ENCODE data around the gene SLC26A11. TPM values are rescaled to one million over a fixed set of nuclear protein-coding genes. Genes with fewer than 3 reads are reported as not detected.

The SLC26A11 gene
- total RNA-seq, 1 experiment from 2014 or later: 37.1 TPM

GRCh38 chr17:80209765-80210164, 10.5 kb upstream of the SLC26A11 start:
- no TSS peak for BruUV-seq (replicated peaks)
- intact Hi-C loops (cut with micrococcal nuclease; ENCODE audit: unreplicated experiment): no loop called here
- no peaks in the 10 kb centered on the region for H3K9me3 ChIP-seq
- no peak for DNase-seq
- no peaks in the 10 kb centered on the region for H3K4me1 ChIP-seq
- CTCF ChIA-PET: interaction anchor here (0.6 kb wide), 1 partner anchor 11 kb away, joined by 4 read pairs; no protein-coding TSS in a partner anchor
- H3K4me3 ChIP-seq (ENCODE audit: low read depth, low read length): no peak overlapping the region
- Mint-ChIP-seq H3K4me3 (ENCODE audit: unreplicated experiment) (no peak overlapping the region), H3K4me1 (ENCODE audit: low read depth, unreplicated experiment) (no peaks in the 10 kb centered on the region), H3K36me3 (ENCODE audit: insufficient read depth, unreplicated experiment) (peaks cover 25% of the 10 kb centered on the region), H3K27ac (ENCODE audit: unreplicated experiment) (no peak overlapping the region), H3K9me3 (ENCODE audit: unreplicated experiment) (no peaks in the 10 kb centered on the region), H3K27me3 (ENCODE audit: insufficient read depth, unreplicated experiment) (no peaks in the 10 kb centered on the region)
- POLR2A ChIA-PET: no interaction called here
- TF ChIP-seq CTCF (IDR thresholded peaks at IDR 0.05; ENCODE audit: insufficient read depth in 1 of 2, low read depth in 1 of 2, low read length in 1 of 2, severe bottlenecking in 1 of 2, unreplicated experiment in 1 of 2): no peak
- H3K36me3 ChIP-seq (ENCODE audit: control insufficient read depth, insufficient read depth, low read length): no peaks in the 10 kb centered on the region
- no peaks in the 10 kb centered on the region for H3K27me3 ChIP-seq (replicated peaks; ENCODE audit: control insufficient read depth, insufficient read depth, low read length)

GRCh38 chr17:80210348-80211108, 9.7 kb upstream of the SLC26A11 start:
- ChIA-PET CTCF (interaction anchor here (0.6 kb wide), 1 partner anchor 11 kb away, joined by 4 read pairs; no protein-coding TSS in a partner anchor), POLR2A (no interaction called here)
- no peak for DNase-seq
- H3K4me1 ChIP-seq: no peaks in the 10 kb centered on the region
- Mint-ChIP-seq H3K9me3 (ENCODE audit: unreplicated experiment) (no peaks in the 10 kb centered on the region), H3K36me3 (ENCODE audit: insufficient read depth, unreplicated experiment) (peaks cover 25% of the 10 kb centered on the region), H3K27ac (ENCODE audit: unreplicated experiment) (no peak overlapping the region), H3K4me3 (ENCODE audit: unreplicated experiment) (no peak overlapping the region), H3K27me3 (ENCODE audit: insufficient read depth, unreplicated experiment) (no peaks in the 10 kb centered on the region), H3K4me1 (ENCODE audit: low read depth, unreplicated experiment) (no peaks in the 10 kb centered on the region)
- H3K27me3 ChIP-seq (replicated peaks; ENCODE audit: control insufficient read depth, insufficient read depth, low read length): no peaks in the 10 kb centered on the region
- H3K4me3 ChIP-seq (ENCODE audit: low read depth, low read length): no peak overlapping the region
- intact Hi-C loops (cut with micrococcal nuclease; ENCODE audit: unreplicated experiment): no loop called here
- no TSS peak for BruUV-seq (replicated peaks)
- H3K9me3 ChIP-seq: no peaks in the 10 kb centered on the region
- no peaks in the 10 kb centered on the region for H3K36me3 ChIP-seq (ENCODE audit: control insufficient read depth, insufficient read depth, low read length)
- no peak for TF ChIP-seq CTCF (IDR thresholded peaks at IDR 0.05; ENCODE audit: insufficient read depth in 1 of 2, low read depth in 1 of 2, low read length in 1 of 2, severe bottlenecking in 1 of 2, unreplicated experiment in 1 of 2)

DNA sequence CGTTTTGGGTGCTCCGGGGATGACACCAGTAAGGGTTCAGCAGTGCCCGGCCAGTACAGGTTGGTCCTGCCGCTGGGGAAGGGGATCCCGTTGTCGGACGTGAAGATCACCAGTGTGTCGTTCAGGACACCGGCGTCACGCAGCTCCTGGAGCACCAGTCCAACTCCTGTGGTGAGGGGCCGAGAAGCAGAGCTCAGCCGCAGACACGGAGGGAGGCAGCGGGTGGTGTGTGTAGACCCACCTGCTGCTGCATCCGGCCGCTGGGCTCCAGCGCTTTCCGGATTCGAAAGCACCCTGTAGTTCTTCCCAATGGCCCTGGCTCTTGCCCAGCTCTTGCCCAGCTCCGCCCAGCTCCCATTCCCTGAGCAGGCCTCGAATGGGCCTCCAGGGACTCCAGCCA, 8.1 kb upstream of the SLC26A11 start:
- ChIA-PET CTCF (no interaction called here), POLR2A (no interaction called here)
- Histone ChIP-seq H3K9me3 (no peaks in the 10 kb centered on the region), H3K36me3 (ENCODE audit: control insufficient read depth, insufficient read depth, low read length) (peaks cover 2% of the 10 kb centered on the region; the same call in 1 of the 2 replicates), H3K27me3 (replicated peaks; ENCODE audit: control insufficient read depth, insufficient read depth, low read length) (no peaks in the 10 kb centered on the region), H3K4me1 (no peaks in the 10 kb centered on the region), H3K4me3 (ENCODE audit: low read depth, low read length) (no peak overlapping the region)
- H3K9me3 Mint-ChIP-seq (ENCODE audit: unreplicated experiment): no peaks in the 10 kb centered on the region
- intact Hi-C loops (cut with micrococcal nuclease; ENCODE audit: unreplicated experiment): no loop called here
- peaks cover 32% of the 10 kb centered on the region for H3K36me3 Mint-ChIP-seq (ENCODE audit: insufficient read depth, unreplicated experiment)
- no peak for DNase-seq
- no TSS peak for BruUV-seq (replicated peaks)
- no peak for TF ChIP-seq CTCF (IDR thresholded peaks at IDR 0.05; ENCODE audit: insufficient read depth in 1 of 2, low read depth in 1 of 2, low read length in 1 of 2, severe bottlenecking in 1 of 2, unreplicated experiment in 1 of 2)
- H3K4me3 Mint-ChIP-seq (ENCODE audit: unreplicated experiment): no peak overlapping the region
- no peaks in the 10 kb centered on the region for H3K27me3 Mint-ChIP-seq (ENCODE audit: insufficient read depth, unreplicated experiment)
- no peaks in the 10 kb centered on the region for H3K4me1 Mint-ChIP-seq (ENCODE audit: low read depth, unreplicated experiment)
- H3K27ac Mint-ChIP-seq (ENCODE audit: unreplicated experiment): no peak overlapping the region

Data from Caco-2 (cell line).